Vagina (tissue), 2 donors: Measurements from ENCODE around the gene TDRD3.

Source experiments
- CTCF ChIP-seq, 3 experiments: fragments of 450-650 bp in 2 of 3; fragments of 200-600 bp in 1 of 3; sonication (generic) in 1 of 3; IDR thresholded peaks; one replicate each; pipeline ENCODE4 v1.5.1; 2017 to 2019; ENCODE audit warnings: antibody characterized with exemption in 3 of 3, mild to moderate bottlenecking in 2 of 3, moderate library complexity in 2 of 3
- POLR2AphosphoS5 ChIP-seq, 2 donors: sonication (generic); formaldehyde crosslinking; IDR thresholded peaks; one replicate each; pipeline ENCODE4 v1.9.0; 2017; ENCODE audit warnings: antibody characterized with exemption in 2 of 2, mild to moderate bottlenecking in 2 of 2, low read depth in 1 of 2; ENCODE audit not compliant: insufficient read depth in 1 of 2

GRCh38 chr13:60453490-60453889, 56.5 kb downstream of the TDRD3 start:
- TF ChIP-seq CTCF (IDR thresholded peaks at IDR 0.05), result no peak
- TF ChIP-seq POLR2AphosphoS5 (IDR thresholded peaks at IDR 0.05; ENCODE audit: insufficient read depth in 1 of 2, low read depth in 1 of 2), result no peak
